Gastrocnemius medialis (tissue), 4 donors: ENCODE measurements around the gene HOMER2. TPM values are rescaled to one million over a fixed set of nuclear protein-coding genes. Genes with fewer than 3 reads are reported as not detected.
A peak's percentile ranks its signal among the peaks of the same experiment; 100 is the strongest.

Experiments
- ATAC-seq, 2 donors: fragments of 150-250 bp; one replicate each; pipeline ENCODE4 v1.9.1; 2016
- DNase-seq, 2 donors: peaks; one replicate each; pipeline ENCODE4 v3.0.0-alpha.2; 2019
- H3K27ac ChIP-seq, 4 donors: fragments of 200-600 bp; sonication (generic); 1 replicate in 1 of 4; 2 replicates in 3 of 4; pipeline ENCODE4 v1.5.1; 2016 to 2018; ENCODE audit warnings: mild to moderate bottlenecking in 2 of 4, moderate library complexity in 1 of 4
- H3K27me3 ChIP-seq, 3 donors: fragments of 200-600 bp; sonication (generic) in 2 of 3; 1 replicate in 1 of 3; 2 replicates in 2 of 3; pipeline versions ENCODE4 v1.5.1 to v1.6.0; 2016 to 2019; ENCODE audit warnings: mild to moderate bottlenecking in 1 of 3, moderate library complexity in 1 of 3
- H3K36me3 ChIP-seq, 2 donors: fragments of 200-600 bp; sonication (generic) in 1 of 2; one replicate each; pipeline ENCODE4 v1.5.1; 2017 to 2018
- H3K4me1 ChIP-seq, 2 donors: fragments of 200-600 bp; sonication (generic) in 1 of 2; one replicate each; pipeline ENCODE4 v1.5.1; 2016 to 2017; ENCODE audit warnings: mild to moderate bottlenecking in 2 of 2
- H3K4me3 ChIP-seq, 4 donors: fragments of 200-600 bp; sonication (generic) in 3 of 4; 1 replicate in 1 of 4; 2 replicates in 3 of 4; pipeline ENCODE4 v1.5.1; 2016 to 2019; ENCODE audit warnings: mild to moderate bottlenecking in 2 of 4
- H3K9me3 ChIP-seq, 3 donors: fragments of 200-600 bp; sonication (generic) in 2 of 3; 1 replicate in 1 of 3; 2 replicates in 2 of 3; pipeline ENCODE4 v1.5.1; 2016 to 2019
- POLR2A ChIP-seq, 2 donors: fragments of 450-650 bp; IDR thresholded peaks; one replicate each; pipeline ENCODE4 v1.6.1; 2017; ENCODE audit warnings: antibody characterized with exemption in 2 of 2, mild to moderate bottlenecking in 2 of 2, moderate library complexity in 2 of 2
- in situ Hi-C, 4 donors: fragments of 200-750 bp; cut with MboI; loops; one replicate each; pipeline versions ENCODE4 v1.15.0 to v1.8.0; 2017; ENCODE audit warnings: low sequenced_read_pairs in 4 of 4
- intact Hi-C: fragments of 100-400 bp; cut with DNase I; formaldehyde crosslinking; loops from one replicate; pipeline ENCODE4 v1.15.1; 2023; ENCODE audit warnings: low total_unique reads
- total RNA-seq, 4 donors: library from RNA; depleted of rRNA; stranded (reverse); fragments of >200 nt; gene quantifications; one replicate each; pipeline versions ENCODE4 v1.1.0 to v1.2.3, GENCODE V29; 2016
- TF ChIP-seq, protein P1 (sequence below), 5 experiments: fragments of 450-650 bp in 3 of 5; fragments of 200-600 bp in 2 of 5; sonication (generic) in 2 of 5; IDR thresholded peaks in 4 of 5; conservative IDR thresholded peaks in 1 of 5; 1 replicate in 4 of 5; 2 replicates in 1 of 5; pipeline ENCODE4 v1.5.1; 2016 to 2019; ENCODE audit warnings: antibody characterized with exemption in 5 of 5, mild to moderate bottlenecking in 3 of 5, moderate library complexity in 3 of 5

The HOMER2 gene
- total RNA-seq, 4 donors from 2014 or later: 51.6 to 132 (median 94.5) TPM

GRCh38 chr15:82977076-82977475 lies 24.6 kb upstream of the HOMER2 start:
- Histone ChIP-seq H3K4me1 (peaks cover 1 to 2% of the 10 kb centered on the region in 2 donors), H3K27ac (no peak overlapping the region), H3K4me3 (no peak overlapping the region), H3K9me3 (no peaks in the 10 kb centered on the region), H3K27me3 (no peaks in the 10 kb centered on the region), H3K36me3 (no peaks in the 10 kb centered on the region)
- no peak for ATAC-seq
- intact Hi-C loops: no loop called here
- DNase-seq: no peak
- in situ Hi-C loops: loop anchor here in 1 of 4 donors (10.0 kb wide), 1 partner anchor 112 kb away; no protein-coding TSS in a partner anchor
- no peak for TF ChIP-seq POLR2A (IDR thresholded peaks at IDR 0.05)
- TF ChIP-seq, protein P1, sequence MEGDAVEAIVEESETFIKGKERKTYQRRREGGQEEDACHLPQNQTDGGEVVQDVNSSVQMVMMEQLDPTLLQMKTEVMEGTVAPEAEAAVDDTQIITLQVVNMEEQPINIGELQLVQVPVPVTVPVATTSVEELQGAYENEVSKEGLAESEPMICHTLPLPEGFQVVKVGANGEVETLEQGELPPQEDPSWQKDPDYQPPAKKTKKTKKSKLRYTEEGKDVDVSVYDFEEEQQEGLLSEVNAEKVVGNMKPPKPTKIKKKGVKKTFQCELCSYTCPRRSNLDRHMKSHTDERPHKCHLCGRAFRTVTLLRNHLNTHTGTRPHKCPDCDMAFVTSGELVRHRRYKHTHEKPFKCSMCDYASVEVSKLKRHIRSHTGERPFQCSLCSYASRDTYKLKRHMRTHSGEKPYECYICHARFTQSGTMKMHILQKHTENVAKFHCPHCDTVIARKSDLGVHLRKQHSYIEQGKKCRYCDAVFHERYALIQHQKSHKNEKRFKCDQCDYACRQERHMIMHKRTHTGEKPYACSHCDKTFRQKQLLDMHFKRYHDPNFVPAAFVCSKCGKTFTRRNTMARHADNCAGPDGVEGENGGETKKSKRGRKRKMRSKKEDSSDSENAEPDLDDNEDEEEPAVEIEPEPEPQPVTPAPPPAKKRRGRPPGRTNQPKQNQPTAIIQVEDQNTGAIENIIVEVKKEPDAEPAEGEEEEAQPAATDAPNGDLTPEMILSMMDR (IDR thresholded peaks at IDR 0.05 in 4 of 5, conservative IDR thresholded peaks at IDR 0.05 in 1 of 5): no peak

GRCh38 chr15:82972990-82973389 lies 20.5 kb upstream of the HOMER2 start:
- intact Hi-C loops: loop anchor here (5.0 kb wide), 1 partner anchor 211 kb away; no protein-coding TSS in a partner anchor
- TF ChIP-seq, protein P1 (IDR thresholded peaks at IDR 0.05 in 4 of 5, conservative IDR thresholded peaks at IDR 0.05 in 1 of 5): no peak
- TF ChIP-seq POLR2A (IDR thresholded peaks at IDR 0.05): no peak
- Histone ChIP-seq H3K4me1 (peaks cover 30 to 31% of the 10 kb centered on the region in 2 donors), H3K27me3 (no peaks in the 10 kb centered on the region), H3K9me3 (no peaks in the 10 kb centered on the region), H3K27ac (no peak overlapping the region), H3K36me3 (no peaks in the 10 kb centered on the region), H3K4me3 (no peak overlapping the region)
- no peak for DNase-seq
- in situ Hi-C loops: loop anchor here in 1 of 4 donors (10.0 kb wide), 1 partner anchor 108 kb away; no protein-coding TSS in a partner anchor
- ATAC-seq: no peak

DNA sequence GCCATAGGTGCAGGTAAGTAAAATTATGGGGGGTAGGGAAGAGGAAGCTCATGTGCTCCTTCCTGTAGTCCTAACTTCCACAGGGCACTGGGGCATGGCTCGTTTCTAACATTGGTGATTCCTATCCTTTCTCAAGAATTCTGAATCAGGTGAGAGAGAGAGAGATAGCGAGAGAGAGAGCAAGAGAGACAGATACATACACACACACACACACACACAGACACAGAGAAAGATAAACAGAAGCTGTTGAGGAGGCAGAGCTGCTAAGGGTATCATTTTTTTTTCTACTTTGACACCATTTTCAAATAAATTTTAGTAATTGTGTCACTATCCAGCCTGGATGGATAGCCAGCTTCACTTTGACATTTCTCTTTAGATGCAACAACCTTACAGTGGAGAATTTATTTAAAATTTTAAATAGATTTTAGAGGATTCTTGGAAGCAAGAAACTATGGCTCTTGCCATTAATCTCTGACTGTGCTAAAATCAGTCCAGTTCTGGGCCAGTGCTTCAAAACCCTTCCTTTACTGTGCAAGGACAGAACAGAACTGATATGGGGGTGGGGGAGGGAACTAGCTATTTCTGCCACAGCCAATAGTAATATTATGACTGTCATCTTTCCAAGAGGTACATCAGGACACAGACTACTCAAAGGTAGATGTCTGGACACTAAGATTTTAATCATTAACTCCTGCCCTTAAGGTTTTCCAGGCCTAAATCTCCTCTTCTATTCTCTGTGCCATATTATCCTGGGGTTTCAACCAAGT lies 18.9 kb upstream of the HOMER2 start:
- DNase-seq (no peak), ATAC-seq (no peak)
- intact Hi-C loops (loop anchor here (5.0 kb wide), 1 partner anchor 209 kb away; no protein-coding TSS in a partner anchor), in situ Hi-C loops (loop anchor here in 1 of 4 donors (10.0 kb wide), 1 partner anchor 107 kb away; no protein-coding TSS in a partner anchor)
- no peaks in the 10 kb centered on the region for H3K36me3 ChIP-seq
- peak overlapping the region; percentile 79 to 83 (median 80) for H3K27ac ChIP-seq
- peaks cover 30 to 31% of the 10 kb centered on the region in 2 donors for H3K4me1 ChIP-seq
- no peaks in the 10 kb centered on the region for H3K27me3 ChIP-seq
- H3K9me3 ChIP-seq: no peaks in the 10 kb centered on the region
- TF ChIP-seq, protein P1 (IDR thresholded peaks at IDR 0.05 in 4 of 5, conservative IDR thresholded peaks at IDR 0.05 in 1 of 5): no peak
- no peak for TF ChIP-seq POLR2A (IDR thresholded peaks at IDR 0.05)
- no peak overlapping the region for H3K4me3 ChIP-seq

DNA sequence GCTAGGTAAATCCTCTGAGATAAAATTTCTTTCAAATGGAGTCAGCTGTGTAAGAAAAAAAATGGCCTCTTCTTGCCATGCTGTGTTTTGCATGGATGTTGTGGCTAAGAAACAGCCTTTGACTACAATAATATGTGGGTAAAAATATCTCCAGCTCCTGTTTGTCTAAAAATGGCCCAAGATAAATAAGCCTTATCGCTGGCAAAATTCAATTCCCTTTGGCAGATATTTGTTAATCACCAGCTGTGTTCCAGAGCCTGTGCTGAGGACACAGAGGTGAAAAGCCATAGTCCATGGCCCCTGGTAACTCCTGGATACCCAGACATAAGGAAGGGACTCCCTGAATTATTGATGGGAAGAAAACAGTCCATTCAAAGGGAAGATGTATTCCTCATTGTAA lies 18.2 kb upstream of the HOMER2 start:
- H3K27ac ChIP-seq: peak overlapping the region; percentile 79 to 83 (median 80)
- peaks cover 30 to 31% of the 10 kb centered on the region in 2 donors for H3K4me1 ChIP-seq
- no peak for DNase-seq
- no peaks in the 10 kb centered on the region for H3K27me3 ChIP-seq
- ATAC-seq: peak in 1 of 2 donors; percentile 19
- H3K36me3 ChIP-seq: no peaks in the 10 kb centered on the region
- in situ Hi-C loops: loop anchor here in 1 of 4 donors (10.0 kb wide), 1 partner anchor 106 kb away; no protein-coding TSS in a partner anchor
- H3K4me3 ChIP-seq: no peak overlapping the region
- intact Hi-C loops: loop anchor here (5.0 kb wide), 1 partner anchor 208 kb away; no protein-coding TSS in a partner anchor
- TF ChIP-seq POLR2A (IDR thresholded peaks at IDR 0.05): no peak
- TF ChIP-seq, protein P1 (IDR thresholded peaks at IDR 0.05 in 4 of 5, conservative IDR thresholded peaks at IDR 0.05 in 1 of 5): no peak
- no peaks in the 10 kb centered on the region for H3K9me3 ChIP-seq
